HG03045 (cell line): ENCODE measurements around the gene C2CD3.

Experiments
- ATAC-seq: cut with Tn5 transposase; IDR thresholded peaks from one replicate; pipeline ENCODE4 v1.9.1; 2021; ENCODE audit warnings: mild to moderate bottlenecking, moderate library complexity; ENCODE audit not compliant: unreplicated experiment

The C2CD3 gene

GRCh38 chr11:73965764-73966121 is 205.1 kb downstream of the C2CD3 start:
- no peak for ATAC-seq

- no peak for ATAC-seq
Observed at GRCh38 chr11:73965076-73965763, 205.6 kb downstream of the C2CD3 start.

GRCh38 chr11:73963861-73964260 is 206.9 kb downstream of the C2CD3 start:
- no peak for ATAC-seq
